Measurements from ENCODE around the gene TMTC3. TPM values are rescaled to one million over a fixed set of nuclear protein-coding genes. Genes with fewer than 3 reads are reported as not detected.

Gene TMTC3
- total and polyA plus RNA-seq, 2 of the 4 experiments (the other 2 are of a cell fraction) = 3.7 to 44.3 TPM

GRCh38 chr12:88179436-88180014 lies 37.4 kb downstream of the TMTC3 start:
- DNase-seq = no peak
- H4K8ac ChIP-seq (ENCODE audit: low read depth in 2 of 2, low read length in 2 of 2) = no peak overlapping the region
- H3K27ac ChIP-seq (ENCODE audit: insufficient read depth, low read length) = no peak overlapping the region
- H2AK5ac ChIP-seq (ENCODE audit: low read depth, low read length) = no peak overlapping the region
- H3K4me3 ChIP-seq (ENCODE audit: insufficient read depth, low read depth, low read length) = no peak overlapping the region
- H3K18ac ChIP-seq (ENCODE audit: low read depth, low read length) = no peak overlapping the region
- no peak overlapping the region for H3K4ac ChIP-seq (ENCODE audit: low read depth, low read length)
- TF ChIP-seq FOS (IDR thresholded peaks at IDR 0.05; ENCODE audit: low read depth, low read length) (no peak), MAZ (IDR thresholded peaks at IDR 0.05; ENCODE audit: borderline replicate concordance, low read depth, low read length) (no peak), RAD21 (IDR thresholded peaks at IDR 0.05; ENCODE audit: low read length) (no peak), BHLHE40 (IDR thresholded peaks at IDR 0.05; ENCODE audit: low read depth, low read length) (no peak), NFE2L2 (IDR thresholded peaks at IDR 0.05; ENCODE audit: low read depth, low read length) (no peak), MAFK (IDR thresholded peaks at IDR 0.05; ENCODE audit: low read depth, low read length) (no peak), RFX5 (IDR thresholded peaks at IDR 0.05; ENCODE audit: low read depth, low read length) (no peak), USF2 (IDR thresholded peaks at IDR 0.05; ENCODE audit: low read depth, low read length) (no peak), SMC3 (IDR thresholded peaks at IDR 0.05; ENCODE audit: low read depth, low read length) (no peak), CEBPB (IDR thresholded peaks at IDR 0.05; ENCODE audit: low read depth, low read length) (no peak), MXI1 (IDR thresholded peaks at IDR 0.05; ENCODE audit: borderline replicate concordance, low read depth, low read length) (no peak)
- no peak overlapping the region for H3K56ac ChIP-seq (ENCODE audit: extremely low read depth, insufficient read depth, low read length)
- no peak for ATAC-seq (ENCODE audit: low read depth)
- H2BK120ac ChIP-seq (ENCODE audit: low read depth, low read length) = no peak overlapping the region
- H2AFZ ChIP-seq (replicated peaks; ENCODE audit: low read length, poor library complexity) = no peak overlapping the region
- H2BK5ac ChIP-seq (ENCODE audit: low read depth, low read length, poor library complexity, severe bottlenecking) = no peak overlapping the region
- H3K4me2 ChIP-seq (ENCODE audit: low read depth, low read length) = no peak overlapping the region
- H3K14ac ChIP-seq (replicated peaks; ENCODE audit: low read depth, low read length) = no peak overlapping the region
- dilution Hi-C loops (cut with HindIII; ENCODE audit: low sequenced_read_pairs, unreplicated experiment) = no loop called here
- WGBS, 2 experiments (ENCODE audit: extremely low coverage in 2 of 2, insufficient read length in 1 of 2) = no CpG with 5 or more reads among the region's 6 CpGs
- POLR2A ChIA-PET (ENCODE audit: unreplicated experiment) = no interaction called here
- no peaks in the 10 kb centered on the region; a peak in 1 of 4 replicates for H3K79me1 ChIP-seq (ENCODE audit: low read depth in 1 of 2, low read length in 2 of 2)
- no peak overlapping the region for H2AK9ac ChIP-seq (replicated peaks; ENCODE audit: low read depth, low read length, poor library complexity)
- H3K9me3 ChIP-seq (ENCODE audit: control insufficient read depth, insufficient read depth, low read length) = no peaks in the 10 kb centered on the region
- no peak overlapping the region for H3K9ac ChIP-seq (ENCODE audit: low read depth, low read length)
- no peaks in the 10 kb centered on the region for H3K4me1 ChIP-seq (ENCODE audit: control insufficient read depth, insufficient read depth, low read length)
- no peak overlapping the region for H2BK20ac ChIP-seq (ENCODE audit: low read depth, low read length)
- H4K20me1 ChIP-seq (ENCODE audit: insufficient read depth, low read length) = no peaks in the 10 kb centered on the region
- H4K91ac ChIP-seq (ENCODE audit: insufficient read depth, low read depth, low read length) = no peak overlapping the region
- no peaks in the 10 kb centered on the region for H3K27me3 ChIP-seq (ENCODE audit: control insufficient read depth, insufficient read depth, low read length)
- no peaks in the 10 kb centered on the region for H3K9me1 ChIP-seq (ENCODE audit: insufficient read depth, low read length)
- no peak overlapping the region for H2BK15ac ChIP-seq (ENCODE audit: low read depth, low read length)
- BruUV-seq (replicated peaks) = no TSS peak
- in situ Hi-C loops (cut with MboI; ENCODE audit: low sequenced_read_pairs) = no loop called here
- peaks cover 11% of the 10 kb centered on the region for H3K36me3 ChIP-seq (ENCODE audit: control insufficient read depth, insufficient read depth, low read length)
- no peak overlapping the region for H3K23ac ChIP-seq (ENCODE audit: low read depth, low read length)
- no peak overlapping the region for H4K5ac ChIP-seq (ENCODE audit: low read depth, low read length)
- CTCF ChIA-PET = no interaction called here
- intact Hi-C loops (cut with micrococcal nuclease) = no loop called here

All from IMR-90 (cell line).